HuH-7.5 (cell line): ENCODE results near the gene PLD1.
"Not testable (repeated sequence)": the region's sequence is repeated elsewhere in the genome, so short reads cannot be mapped to it uniquely, and the experiment has no call there.

Experiments used
- DNase-seq: peaks from one replicate; pipeline ENCODE4 v3.0.0; 2011; ENCODE audit warnings: low spot score

The PLD1 gene

DNA sequence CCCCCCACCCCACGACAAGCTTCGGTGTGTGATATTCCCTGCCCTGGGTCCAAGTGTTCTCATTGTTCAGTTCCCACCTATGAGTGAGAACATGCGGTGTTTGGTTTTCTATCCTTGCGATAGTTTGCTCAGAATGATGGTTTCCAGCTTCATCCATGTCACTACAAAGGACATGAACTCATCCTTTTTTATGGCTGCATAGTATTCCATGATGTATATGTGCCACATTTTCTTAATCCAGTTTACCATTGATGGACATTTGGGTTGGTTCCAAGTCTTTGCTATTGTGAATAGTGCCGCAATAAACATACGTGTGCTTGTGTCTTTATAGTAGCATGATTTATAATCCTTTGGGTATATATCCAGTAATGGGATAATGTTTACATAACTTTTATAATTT, 4.4 kb upstream of the PLD1 start:
- not testable (repeated sequence) for DNase-seq

- DNase-seq, result no peak
Measured at GRCh38 chr3:171813897-171814460, 3.7 kb upstream of the PLD1 start.

- DNase-seq, result no peak
Measured at GRCh38 chr3:171813278-171813896, 3.1 kb upstream of the PLD1 start.

- DNase-seq, result no peak
Measured at GRCh38 chr3:171812811-171813210, 2.5 kb upstream of the PLD1 start.

DNA sequence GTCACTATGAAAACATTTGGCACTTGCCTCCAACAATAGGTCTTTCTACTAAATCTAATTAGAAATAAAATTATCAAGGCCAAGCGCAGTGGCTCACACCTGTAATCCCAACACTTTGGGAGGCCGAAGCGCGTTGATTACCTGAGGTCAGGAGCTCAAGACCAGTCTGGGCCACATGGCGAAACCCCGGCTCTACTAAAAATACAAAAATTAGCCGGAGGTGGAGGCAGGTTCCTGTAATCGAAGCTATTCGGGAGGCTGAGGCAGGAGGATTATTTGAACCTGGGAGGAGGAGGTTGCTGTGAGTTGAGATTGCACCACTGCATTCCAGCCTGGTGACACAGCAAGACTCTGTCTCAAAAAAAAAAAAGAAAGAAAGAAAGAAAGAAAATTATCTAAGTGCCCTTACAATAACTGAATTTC, 1.6 kb upstream of the PLD1 start:
- DNase-seq, result no peak

DNA sequence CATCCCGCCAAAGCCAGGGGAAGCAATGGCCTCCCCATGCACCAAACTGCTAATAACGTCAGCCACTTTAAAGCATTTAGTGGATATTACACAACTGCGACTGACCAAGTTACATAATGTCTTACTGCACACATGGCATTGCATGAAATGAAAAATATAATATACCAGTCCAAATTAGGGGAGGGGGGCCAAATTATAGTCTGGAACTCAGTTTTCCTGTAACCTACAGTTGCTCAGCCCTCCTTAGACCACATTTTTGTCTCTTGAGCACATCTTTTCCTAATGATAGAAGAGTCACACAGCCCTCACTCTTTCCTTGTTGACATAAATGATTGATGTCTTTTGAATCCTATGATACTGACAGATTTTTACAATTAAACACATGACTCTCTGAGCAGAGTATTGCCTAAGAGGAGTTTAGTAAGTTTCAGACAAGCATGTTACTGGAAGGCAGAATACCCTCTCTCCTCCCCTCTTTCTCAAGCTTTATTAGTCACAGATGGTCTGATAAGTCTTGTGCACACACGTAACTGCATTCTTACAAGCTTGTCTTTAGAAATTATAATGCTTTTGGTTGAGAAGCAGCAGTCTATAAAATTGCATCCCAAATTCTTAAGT, 1.1 kb upstream of the PLD1 start:
- peak; percentile 42 for DNase-seq

GRCh38 chr3:171810629-171811294, 479 bp upstream of the PLD1 start:
- DNase-seq, result no peak

- DNase-seq, result no peak
Measured at GRCh38 chr3:171809611-171809860, 747 bp downstream of the PLD1 start.

- DNase-seq, result no peak
Measured at GRCh38 chr3:171807806-171808205, 2.5 kb downstream of the PLD1 start.

GRCh38 chr3:171807129-171807675, 3.1 kb downstream of the PLD1 start:
- no peak for DNase-seq

GRCh38 chr3:171806200-171807128, 3.8 kb downstream of the PLD1 start:
- peak; percentile 77 for DNase-seq

- DNase-seq, result no peak
Measured at GRCh38 chr3:171805687-171806086, 4.6 kb downstream of the PLD1 start.

GRCh38 chr3:171804618-171805389, 5.5 kb downstream of the PLD1 start:
- no peak for DNase-seq

DNA sequence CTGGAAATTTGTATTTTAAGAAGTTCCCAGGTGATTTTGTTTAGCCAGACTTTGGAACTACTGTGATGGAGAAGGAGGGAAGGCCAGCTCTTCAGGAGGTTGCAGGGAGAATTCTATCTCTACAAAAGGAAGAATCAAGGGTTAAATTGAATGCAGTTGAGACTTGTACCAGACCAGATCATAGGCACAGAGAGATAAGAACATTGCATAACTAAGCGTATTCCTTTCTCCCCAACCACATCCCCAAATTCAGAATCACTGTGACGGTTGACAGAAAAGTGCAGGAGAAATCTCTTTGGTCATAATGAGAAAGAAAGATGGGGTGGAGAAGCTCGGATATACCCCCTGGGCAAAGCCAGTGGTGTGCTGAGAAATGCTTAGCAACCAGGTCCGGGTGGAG, 7.2 kb downstream of the PLD1 start:
- DNase-seq, result no peak

DNA sequence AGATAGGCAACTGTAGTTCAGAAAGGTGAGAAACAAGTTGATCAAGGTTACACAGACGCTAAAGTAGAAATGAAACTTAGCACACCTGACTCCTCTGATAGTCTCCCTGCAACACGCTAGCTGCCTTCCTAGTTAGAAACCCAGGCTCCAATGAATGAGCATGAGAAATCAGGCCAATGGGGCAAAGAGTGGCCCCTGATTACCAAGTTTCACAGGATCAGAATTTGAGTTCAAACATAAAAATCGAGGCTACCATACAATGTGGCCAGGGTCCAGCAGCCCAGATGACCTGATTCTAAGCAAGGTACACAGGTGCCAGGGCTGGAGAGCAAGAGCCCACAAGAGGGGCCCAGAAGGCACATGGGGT, 7.7 kb downstream of the PLD1 start:
- DNase-seq, result no peak

- DNase-seq, result no peak
Measured at GRCh38 chr3:171801738-171802589, 8.3 kb downstream of the PLD1 start.

DNA sequence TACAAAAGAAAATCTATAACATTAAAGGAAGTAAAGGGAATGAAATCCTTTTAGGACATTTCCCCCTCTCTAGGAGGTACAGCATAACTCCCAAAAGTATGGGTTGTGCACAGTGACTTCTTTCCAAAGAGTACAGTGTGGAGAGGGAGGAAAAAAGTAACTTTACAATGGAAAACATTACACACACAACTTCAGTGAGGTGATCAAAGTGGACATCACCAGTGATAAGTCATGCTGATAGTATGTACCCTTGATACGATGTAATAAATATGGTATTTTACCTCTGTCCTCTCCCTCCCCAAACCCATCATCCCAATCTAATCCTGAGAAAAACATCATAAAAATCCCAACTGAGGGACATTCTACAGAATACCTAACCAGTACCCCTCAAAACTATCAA, 10.8 kb downstream of the PLD1 start:
- no peak for DNase-seq

GRCh38 chr3:171797873-171798272, 12.4 kb downstream of the PLD1 start:
- DNase-seq, result no peak

- no peak for DNase-seq
Measured at GRCh38 chr3:171797265-171797679, 13.0 kb downstream of the PLD1 start.

DNA sequence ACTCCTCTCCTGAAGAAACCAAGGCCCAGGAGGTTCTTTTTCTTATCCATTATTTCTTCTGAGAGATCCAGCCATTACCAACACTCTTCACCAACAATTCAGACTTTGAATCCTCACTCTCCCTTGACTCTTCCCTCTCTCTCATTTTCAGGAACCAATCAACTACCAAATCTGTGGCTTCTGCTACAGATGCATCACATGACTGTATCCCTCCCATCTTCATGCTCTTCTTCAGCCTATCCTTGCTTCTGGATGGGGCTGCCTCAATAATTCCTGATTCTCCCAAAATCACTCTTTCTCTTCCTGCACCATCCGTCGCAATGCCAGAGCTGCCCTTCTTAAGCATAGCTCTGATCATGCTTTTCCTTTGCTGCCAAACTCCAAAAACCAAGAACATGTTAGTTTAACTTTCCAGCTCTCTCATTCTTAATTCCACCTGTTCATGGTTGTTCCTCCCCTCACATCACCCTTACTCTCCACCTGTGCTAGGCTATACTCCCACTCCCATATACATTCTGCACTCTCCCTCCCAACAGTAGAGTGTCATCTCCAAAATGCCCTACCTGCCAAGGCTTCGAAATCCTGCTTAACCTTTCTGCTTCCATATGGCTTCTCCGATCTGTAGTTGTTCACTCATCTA, 13.5 kb downstream of the PLD1 start:
- DNase-seq, result no peak
